Measurements from ENCODE around the gene PHC2.

Gene PHC2

DNA sequence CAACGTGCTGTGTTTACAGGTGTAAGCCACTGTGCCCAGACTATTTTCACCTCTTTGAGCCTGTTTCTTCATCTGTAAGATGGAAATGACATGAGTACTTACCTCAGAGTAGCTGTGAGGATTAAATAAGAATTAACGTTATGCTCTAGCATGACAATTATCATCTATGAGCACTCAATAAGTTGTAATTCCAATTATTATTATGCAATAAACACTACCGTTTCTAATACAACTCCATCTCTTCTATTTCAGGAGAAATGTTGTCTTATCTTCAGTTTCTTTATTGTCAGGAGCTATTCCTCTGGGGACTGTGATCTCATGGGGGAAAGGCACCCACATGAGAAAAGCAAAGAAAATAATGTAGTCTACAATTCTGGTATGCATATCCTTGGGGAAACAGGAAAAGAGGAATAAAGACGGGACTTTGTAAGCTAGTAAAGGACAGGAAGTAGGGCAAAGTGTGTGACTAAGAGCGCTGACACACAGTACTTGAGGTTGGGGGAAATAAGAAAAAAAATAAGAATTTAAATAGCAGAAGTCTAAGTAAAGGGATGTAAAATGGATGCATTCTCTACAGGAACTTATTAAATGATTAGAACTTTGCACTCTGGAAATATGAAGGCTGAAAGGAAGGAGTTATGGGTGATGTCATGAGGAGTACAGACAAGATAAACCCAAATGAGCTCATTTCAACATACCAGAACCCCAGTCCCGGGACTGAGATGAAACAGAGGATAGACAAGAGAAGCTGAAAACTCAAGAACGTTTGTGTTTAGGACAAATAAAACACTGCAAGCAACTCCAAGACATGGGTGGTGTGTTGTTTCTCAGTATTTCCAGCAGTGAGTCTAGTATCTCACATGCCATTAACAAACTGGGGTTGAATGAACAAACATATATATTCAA, 9.8 kb downstream of the PHC2 start:
- no peak for DNase-seq

DNA sequence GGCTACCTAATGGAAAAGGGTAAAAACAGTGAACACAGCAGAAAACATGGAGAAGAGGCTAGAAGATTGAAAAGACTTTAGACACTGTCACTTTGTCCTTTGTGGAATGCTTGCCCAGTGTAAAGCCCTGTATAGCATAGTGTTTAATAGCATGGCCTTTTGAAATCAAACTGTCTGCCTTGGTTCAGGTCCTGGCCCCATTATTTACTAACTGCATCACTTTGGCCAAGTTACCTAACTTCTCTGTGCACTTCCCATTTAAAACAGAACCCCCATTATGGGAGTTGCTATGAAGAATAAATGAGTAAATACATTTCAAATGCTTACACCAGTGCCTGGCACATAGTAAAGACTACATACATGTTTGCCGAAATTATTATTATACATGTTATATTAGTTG, 12.1 kb downstream of the PHC2 start:
- no peak for DNase-seq

DNA sequence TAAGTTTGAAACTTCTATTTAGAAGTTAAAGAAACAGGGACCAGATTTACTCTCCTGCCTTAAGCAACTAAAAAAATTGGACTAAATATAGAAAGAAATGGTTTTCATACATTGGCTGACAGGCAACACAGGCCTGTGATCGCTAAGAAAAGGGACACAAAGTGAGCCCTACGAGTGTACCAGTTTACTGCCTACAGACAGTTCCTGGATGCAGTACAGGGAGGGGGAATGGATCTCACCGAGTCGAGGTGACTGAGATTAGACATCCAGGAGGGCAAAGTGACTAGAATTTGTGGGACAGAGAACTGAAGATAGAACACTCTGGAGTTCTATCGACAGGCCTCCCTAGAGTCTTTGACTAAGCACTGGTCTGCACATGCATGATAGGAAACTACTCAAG, 16.0 kb downstream of the PHC2 start:
- no peak for DNase-seq

DNA sequence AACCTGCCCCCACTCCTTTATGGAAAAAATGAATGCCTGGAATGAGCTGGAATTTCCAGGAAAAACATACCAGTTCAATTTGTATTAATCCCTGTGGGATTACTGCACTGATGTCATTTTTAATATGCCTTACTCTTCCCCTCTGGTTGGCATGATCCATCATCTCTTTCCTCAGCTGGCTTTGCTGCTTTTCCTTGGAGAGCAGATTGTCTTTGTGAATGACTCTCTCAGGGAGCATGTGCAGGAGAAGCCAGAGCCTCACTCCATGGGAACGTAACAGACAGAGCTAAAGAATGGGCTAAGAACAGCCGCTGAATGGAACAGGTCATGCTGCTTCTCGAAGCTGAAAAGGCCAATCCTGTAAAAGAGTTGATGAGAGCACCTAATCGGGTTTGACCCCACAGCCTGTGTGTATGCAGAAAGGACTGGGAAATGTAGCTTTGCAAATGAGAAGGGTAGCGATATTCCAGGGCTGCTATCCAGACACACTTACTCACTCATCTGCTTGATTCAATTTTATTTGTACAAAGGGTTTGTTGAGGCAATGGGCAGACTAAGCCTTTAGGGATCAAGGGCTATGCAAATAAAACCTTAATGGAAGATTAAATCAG, 20.7 kb downstream of the PHC2 start:
- no peak for DNase-seq

DNA sequence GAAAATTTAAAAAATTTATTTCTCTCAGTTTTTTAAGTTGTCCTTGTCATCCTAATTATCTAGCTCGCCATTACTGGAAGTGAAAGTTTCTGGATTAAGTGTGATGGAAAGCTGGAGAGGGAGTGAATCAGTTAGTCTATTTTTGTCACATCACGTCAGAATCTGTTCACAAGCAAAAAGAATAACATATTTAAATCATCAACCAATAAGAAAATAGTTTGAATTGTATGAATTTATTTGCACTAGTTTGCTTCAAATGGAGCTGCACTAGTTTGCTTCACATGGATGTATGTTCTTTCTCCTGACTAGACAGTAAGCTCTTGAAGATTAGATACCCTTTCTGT, 22.8 kb downstream of the PHC2 start:
- no peak for DNase-seq

DNA sequence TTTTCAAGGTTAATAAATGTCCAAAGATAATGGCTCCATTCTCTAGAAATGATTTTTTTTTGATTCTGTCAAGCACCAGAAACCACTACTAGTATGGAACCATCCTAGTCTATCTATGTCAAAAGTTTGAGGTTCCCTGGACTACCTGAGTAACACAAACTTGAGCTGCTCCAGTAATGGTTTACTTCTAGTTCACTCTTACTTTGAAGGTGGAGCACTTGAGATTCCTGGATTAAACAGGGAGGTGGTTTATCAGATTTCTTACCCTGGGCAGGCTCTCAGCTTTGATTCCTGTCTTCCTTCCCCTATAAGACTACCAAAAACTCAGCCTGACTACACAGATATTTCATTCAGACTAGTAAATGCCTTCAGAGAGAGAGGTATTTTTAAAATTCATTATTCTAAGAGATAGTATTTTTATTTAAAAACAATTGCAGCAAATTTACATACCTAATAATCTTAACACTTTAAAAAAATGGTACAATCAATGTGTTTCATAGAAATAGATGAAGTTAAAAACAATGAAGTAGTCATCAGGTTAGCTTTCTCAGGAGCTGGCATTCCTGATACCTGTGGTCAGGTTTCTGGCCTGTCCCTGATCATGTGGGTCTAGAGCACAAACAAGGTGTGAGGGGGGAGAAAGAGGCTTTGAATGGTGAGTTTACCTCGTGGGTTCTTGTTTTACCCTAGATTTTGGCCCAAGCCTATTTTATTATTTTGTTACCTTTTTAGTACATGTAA, 23.4 kb downstream of the PHC2 start:
- DNase-seq = no peak

DNA sequence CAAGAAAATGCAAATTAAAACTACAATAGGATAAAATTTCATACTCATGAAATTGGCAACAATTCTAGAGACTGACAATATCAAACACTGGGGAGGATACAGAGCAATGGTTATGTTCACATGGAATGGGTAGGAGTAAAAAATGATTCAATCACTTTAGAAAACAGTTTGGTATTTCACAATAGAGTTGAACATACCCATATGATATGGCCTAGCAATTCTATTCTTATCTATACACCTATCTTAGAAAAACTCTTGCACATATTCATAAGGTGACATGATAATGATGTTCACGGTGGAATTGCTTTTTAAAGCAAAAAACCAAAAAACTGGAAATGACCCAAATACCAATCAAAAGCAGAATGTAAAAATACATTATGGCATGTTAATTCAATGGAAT, 28.7 kb downstream of the PHC2 start:
- no peak for DNase-seq

DNA sequence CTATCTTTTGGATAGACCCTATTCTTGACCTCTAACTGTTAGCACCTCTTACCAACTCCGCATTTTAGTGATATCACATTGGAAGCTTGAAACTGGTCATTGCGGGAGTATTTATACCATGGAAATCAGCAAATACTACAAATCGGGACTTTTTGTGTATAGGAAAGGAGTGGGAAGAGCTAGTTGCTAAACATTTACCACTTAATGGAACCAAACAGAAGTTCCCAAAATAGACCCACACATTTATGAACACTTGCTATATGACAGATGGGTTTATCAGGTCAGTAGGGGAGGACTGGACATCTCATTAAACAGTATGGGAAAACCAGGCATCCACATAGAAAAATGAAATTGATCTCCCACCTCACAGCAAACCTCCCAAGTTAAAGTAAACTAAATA, 29.4 kb downstream of the PHC2 start:
- no peak for DNase-seq

DNA sequence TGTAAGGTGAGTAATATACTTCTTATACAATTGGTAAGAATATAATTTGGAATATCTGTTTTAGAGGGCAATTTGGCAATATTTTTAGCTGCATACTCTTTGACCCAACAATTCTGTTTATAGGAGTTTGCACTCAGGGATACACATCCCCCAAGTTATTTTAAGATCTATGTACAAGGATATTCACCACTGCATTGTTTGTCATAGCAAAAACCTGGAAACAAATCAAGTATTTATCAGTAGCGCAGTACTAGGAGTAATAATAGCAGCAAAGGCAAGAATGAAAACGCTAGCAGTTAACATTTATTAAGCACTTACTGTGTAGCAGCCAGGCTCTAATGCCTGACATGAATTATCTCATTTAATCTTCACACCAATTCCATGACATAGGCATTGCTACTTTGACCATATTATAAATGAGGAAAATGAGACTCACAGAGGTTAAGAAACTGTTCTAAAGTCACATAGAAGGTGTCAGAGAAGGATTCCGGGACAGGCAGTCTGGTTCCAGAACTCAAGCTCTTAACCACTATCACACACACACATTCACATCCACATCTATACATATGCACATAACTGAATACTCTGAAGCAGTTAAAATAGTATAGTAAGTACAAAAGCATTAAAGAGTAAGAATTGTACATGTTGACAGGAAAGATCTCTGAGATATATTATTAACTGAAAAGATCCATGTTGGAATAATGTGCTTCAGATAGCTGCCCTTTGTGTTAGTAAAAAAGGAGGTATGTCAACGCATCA, 30.6 kb downstream of the PHC2 start:
- DNase-seq = no peak

DNA sequence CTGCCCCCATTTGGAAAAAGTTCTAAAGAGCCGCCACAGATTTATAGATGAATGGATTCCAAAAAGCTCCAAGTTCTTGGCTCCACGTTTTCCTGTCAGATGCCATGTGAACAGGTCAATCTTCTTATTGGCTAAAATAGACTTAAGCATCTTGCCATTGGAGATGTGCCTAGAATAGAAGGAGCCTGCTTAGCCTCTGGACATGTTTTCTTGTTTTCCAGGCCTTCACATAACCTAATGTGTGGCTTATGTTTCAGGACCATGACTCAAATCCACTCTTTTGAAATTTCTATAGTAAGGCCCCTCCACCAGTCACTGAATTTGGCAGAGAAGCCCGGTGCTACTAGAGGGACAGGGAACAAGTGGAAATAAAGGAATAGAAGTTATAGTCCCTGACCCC, 31.5 kb downstream of the PHC2 start:
- DNase-seq = no peak

DNA sequence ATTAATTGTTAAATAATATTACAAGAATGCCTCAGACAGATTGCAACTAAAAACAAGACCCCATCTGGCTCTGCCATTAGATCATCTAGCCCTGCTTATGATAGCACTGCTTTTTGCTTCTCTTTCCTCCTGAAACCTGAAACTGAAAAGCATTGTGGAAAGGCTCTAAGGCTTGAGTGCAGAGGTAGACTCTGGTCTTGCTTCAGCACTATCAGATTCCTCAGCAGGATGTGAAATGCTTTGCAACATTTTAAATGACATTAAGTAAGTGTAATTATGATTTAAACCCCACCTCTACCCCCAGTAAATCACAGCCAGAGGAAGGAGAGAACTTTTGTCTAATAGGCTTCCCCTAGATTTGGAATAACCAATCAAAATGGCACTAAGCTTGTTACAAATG, 32.9 kb downstream of the PHC2 start:
- peak; percentile 27 for DNase-seq

DNA sequence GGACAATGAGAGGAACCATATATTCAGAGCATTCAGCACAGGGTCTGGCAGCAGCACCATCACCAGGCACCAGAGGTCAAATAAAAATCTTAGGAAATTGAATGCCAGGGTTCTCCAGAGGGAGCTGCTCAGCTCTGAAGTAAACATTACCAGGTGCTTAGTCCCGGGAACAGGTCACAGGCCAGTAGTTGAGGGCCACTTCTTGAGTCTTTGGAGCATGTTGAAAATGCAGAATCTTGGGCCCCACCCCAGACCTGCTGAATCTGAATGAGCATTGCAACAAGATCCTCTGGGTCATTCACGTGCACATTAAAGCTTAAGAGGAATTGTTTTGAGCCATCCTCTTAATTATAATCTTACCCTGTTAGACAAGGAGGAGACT, 33.8 kb downstream of the PHC2 start:
- peak; percentile 90 for DNase-seq

DNA sequence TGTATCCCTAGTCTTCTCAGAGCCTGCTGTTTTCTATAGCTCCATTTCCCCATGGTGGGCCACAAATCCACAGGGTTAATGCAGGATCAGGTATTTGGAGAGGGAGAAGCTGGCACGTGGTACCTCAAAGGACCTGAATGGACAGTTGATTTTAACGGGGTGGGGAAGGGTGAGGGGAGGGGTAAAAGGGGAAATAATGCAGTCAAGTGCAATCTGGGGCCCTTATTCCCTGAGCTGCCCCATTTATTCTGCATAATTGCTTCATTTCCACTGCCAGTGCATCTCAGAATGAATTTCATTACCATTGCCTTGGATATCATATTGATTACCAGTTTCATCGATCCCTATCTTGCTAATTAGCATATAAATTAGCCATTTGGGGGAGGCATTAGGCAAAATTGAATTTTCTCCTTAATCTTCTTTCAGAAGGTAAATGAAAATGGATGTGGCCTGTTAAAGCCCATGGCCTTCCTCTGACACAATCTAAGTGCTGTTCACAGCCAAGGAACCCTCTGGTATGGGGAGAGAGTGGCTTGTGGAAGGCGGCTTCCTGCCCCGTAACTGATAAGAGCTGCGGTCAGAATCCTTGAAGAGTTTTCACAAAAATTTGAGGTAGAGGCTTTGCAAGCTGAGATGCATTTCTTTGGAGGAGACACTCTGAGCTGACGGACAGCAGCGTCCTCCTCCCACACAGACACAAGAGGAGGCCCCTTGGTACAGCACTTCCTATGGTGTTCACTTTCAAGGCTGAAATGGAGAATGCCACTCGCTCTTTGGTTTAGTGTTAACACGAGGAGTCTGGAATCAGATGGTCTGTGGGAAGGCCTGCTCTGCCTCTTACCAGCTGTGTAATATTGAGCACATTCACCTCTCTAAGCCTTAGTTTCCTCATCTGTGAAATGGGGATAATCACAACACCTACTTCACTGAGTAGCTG, 34.4 kb downstream of the PHC2 start:
- peak; percentile 29 for DNase-seq

DNA sequence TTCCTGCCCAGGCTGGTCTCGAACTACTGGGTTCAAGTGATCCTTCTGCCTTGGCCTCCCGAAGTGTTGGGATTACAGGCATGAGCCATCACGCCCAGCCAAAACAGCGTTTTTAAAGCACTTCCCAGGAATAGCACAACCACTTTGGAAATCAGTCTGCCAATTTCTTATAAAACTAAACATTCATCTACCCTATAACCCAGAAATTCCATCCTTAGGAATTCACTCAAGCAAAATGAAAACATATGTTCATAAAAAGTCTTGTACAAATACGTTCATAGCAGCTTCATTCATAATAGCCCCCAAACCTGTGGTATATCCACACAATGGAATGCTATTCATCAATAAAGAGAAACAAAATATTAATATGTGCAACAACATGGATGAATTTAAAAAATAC, 36.1 kb downstream of the PHC2 start:
- no peak for DNase-seq

DNA sequence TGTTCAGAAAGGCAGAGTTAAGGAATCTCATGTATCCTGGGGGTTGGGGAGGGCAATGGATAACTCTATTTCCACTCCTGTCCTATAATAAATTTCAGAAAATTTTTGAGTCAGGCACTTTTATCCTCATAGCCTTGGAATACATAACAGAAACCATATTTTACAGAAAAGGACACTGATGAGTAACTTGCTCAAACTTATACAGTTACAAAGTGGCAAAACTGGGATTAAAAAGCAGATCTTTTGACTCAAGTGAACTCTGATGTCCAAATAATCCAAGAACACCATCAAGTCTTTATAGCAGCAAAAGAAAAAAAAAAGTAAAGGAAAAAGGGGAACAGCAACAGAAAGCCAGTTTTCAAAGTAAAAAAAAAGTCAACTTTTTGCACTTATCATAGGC, 36.9 kb downstream of the PHC2 start:
- no peak for DNase-seq

DNA sequence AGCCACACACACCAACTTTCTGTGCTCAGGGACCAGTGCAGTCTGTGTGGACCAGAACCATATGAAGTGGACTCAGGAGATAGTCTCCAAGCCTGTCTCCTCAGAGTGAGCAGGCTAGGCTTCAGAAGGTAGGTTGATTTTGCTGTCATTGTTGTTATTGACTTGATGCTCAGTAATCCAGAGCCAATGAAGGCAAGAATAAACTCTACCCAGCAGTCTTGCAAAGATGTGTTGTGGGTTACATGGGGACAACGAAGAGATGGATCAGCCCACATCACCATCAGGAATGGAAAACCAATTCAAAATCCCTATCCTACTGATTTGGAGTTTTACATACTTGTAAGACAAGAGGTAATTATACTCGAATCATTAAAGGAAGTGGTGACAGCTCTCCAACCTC, 37.4 kb downstream of the PHC2 start:
- DNase-seq = no peak

DNA sequence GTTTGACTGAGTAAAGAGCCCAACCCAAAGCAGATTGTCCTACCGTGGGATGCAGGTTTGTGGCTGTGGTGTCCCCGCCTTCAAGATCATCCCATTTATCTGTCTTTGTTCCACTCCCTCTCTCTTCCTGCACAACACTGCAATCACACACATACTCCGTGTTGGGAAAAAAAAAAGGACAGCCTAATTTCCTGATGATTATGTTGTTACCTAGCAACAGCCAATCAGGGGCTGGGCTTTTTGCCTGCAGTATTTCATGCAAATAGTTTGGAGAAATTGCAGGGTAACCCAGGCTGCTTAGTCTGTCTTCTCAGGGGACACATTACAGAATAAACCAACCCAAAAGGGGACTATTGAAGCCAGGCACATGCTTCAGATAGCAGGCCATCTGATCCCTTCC, 38.3 kb downstream of the PHC2 start:
- peak; percentile 67 for DNase-seq

DNA sequence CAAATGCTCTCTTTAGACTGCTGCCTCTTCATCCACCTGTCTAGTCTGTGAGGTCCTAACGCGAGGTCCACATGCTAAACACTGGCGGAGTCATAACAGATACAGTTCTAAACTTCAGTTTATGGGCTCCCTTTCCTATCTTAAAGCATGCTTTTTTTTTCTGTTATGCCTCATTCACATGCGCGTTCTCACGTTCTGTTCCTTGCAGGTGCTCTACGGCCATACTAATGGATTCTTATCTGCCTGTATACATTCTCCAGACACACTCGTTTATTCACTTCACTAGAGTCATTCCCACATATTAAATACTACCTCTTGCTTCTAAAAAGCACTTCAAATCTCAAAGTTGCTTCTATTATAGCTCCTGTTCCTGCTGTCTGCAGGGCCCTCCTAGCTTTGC, 38.7 kb downstream of the PHC2 start:
- peak; percentile 61 for DNase-seq

DNA sequence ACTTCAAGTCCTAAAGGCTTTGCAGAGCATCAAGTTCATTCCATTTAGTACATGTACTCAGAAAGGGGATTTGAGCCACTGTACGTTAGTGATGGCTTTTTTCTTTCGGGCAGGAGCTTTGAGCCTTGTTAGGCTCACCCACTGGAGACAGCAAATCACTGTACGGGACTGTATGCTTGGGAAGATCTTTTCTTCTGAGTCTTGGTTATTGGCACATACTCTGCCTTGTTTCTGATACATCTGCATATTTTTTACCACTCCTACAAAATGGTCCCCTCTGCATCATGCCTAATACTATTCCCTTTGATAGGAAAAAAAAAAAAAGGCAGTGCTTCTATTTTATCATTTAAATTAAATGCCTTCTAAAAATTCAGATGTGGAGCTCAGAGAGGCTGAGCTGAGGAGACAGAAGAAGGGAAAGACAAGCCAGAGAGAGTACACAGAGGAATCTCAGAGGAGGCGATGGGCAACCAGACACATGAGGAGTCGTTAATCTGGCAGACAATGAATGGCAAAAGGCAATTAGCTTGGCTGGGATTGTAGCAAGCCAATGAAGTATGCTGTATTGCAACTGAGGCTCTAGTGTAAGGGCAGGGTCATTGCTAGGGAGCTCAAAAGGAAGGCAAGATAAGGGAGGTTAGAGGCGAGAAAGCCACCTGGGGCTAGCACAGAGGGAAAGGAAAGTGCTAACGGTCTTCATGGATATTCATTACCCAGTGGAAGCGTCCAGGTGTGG, 39.4 kb downstream of the PHC2 start:
- DNase-seq = no peak

DNA sequence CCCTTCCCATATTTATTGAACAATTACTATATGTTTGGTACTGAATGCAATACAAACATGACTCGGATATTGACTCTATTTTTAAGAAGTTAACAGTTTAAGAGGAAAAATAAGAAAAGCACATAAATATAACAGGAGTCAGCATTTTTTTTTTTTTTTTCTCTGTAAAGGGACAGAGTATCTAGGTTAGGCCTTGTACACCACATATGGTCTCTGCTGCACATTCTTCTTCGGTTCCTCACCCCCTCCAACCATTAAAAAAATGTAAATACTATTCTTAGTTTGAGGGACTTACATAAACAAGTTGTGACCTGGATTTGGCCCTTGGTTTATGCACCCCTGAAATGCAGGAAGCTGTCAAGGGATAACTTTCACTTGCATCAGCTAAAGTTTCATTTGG, 40.4 kb downstream of the PHC2 start:
- DNase-seq = no peak
